Activated CD4-positive, alpha-beta memory T cell treated with anti-CD3 and anti-CD28 coated beads for 36 hours (primary cell): ENCODE data around the gene NRTN. TPM values are rescaled to one million over a fixed set of nuclear protein-coding genes. Genes with fewer than 3 reads are reported as not detected.
"Not testable (repeated sequence)": the region's sequence is repeated elsewhere in the genome, so short reads cannot be mapped to it uniquely, and the experiment has no call there.

Experiments used
- CTCF ChIA-PET: fragments of 350-600 bp; sonication (Branson Sonifier 250); formaldehyde crosslinking; loops from one replicate; lab custom pipeline; 2021; ENCODE audit warnings: antibody characterized with exemption, inconsistent platforms; lab: Charles Lee
- POLR2A ChIA-PET: fragments of 350-600 bp; sonication (Branson Sonifier 250); formaldehyde crosslinking; loops from one replicate; lab custom pipeline; 2021; ENCODE audit warnings: antibody characterized with exemption; lab: Charles Lee
- DNase-seq: peaks from one replicate; pipeline ENCODE4 v3.0.0-alpha.2; 2020
- H3K27ac Mint-ChIP-seq: one replicate; pipeline ENCODE4 v1.8.0; 2021; ENCODE audit warnings: mixed read lengths
- H3K27me3 Mint-ChIP-seq: one replicate; pipeline ENCODE4 v1.8.0; 2021; ENCODE audit warnings: mixed read lengths
- H3K36me3 Mint-ChIP-seq: one replicate; pipeline ENCODE4 v1.8.0; 2021; ENCODE audit warnings: mixed read lengths
- H3K4me1 Mint-ChIP-seq: one replicate; pipeline ENCODE4 v1.8.0; 2021; ENCODE audit warnings: low read depth, mixed read lengths
- H3K4me3 Mint-ChIP-seq: one replicate; pipeline ENCODE4 v1.8.0; 2021; ENCODE audit warnings: mild to moderate bottlenecking, mixed read lengths
- H3K9me3 Mint-ChIP-seq: one replicate; pipeline ENCODE4 v1.8.0; 2021; ENCODE audit warnings: mixed read lengths
- intact Hi-C: fragments of 100-400 bp; cut with micrococcal nuclease; formaldehyde crosslinking; loops from one replicate; pipeline ENCODE4 v1.15.1; 2023
- total RNA-seq, 2 experiments: library from RNA; stranded (reverse); gene quantifications; one replicate each; pipeline ENCODE4 v1.2.3, GENCODE V29; 2021

NRTN gene
- total RNA-seq, 2 experiments from 2014 or later: 0.22 to 0.97 TPM

- no peaks in the 10 kb centered on the region for H3K4me1 Mint-ChIP-seq
- H3K27me3 Mint-ChIP-seq: no peaks in the 10 kb centered on the region
- DNase-seq: no peak
- no peaks in the 10 kb centered on the region for H3K36me3 Mint-ChIP-seq
- intact Hi-C loops: no loop called here
- H3K9me3 Mint-ChIP-seq: no peaks in the 10 kb centered on the region
- CTCF ChIA-PET: interaction anchor here (1.4 kb wide), 1 partner anchor 41 kb away, joined by 6 read pairs; no protein-coding TSS in a partner anchor
- POLR2A ChIA-PET: no interaction called here
- no peak overlapping the region for H3K27ac Mint-ChIP-seq
- no peak overlapping the region for H3K4me3 Mint-ChIP-seq
Observed at GRCh38 chr19:5844456-5845433, 39.9 kb downstream of the NRTN start.

GRCh38 chr19:5847846-5848245 is 43.0 kb downstream of the NRTN start:
- POLR2A ChIA-PET, intact Hi-C loops, H3K27ac Mint-ChIP-seq, DNase-seq, CTCF ChIA-PET, H3K4me1 Mint-ChIP-seq, H3K36me3 Mint-ChIP-seq, H3K9me3 Mint-ChIP-seq, H3K4me3 Mint-ChIP-seq, H3K27me3 Mint-ChIP-seq: not testable (repeated sequence)

GRCh38 chr19:5848621-5849020 is 43.8 kb downstream of the NRTN start:
- DNase-seq, H3K4me1 Mint-ChIP-seq, POLR2A ChIA-PET, H3K9me3 Mint-ChIP-seq, H3K36me3 Mint-ChIP-seq, H3K27me3 Mint-ChIP-seq, intact Hi-C loops, CTCF ChIA-PET, H3K27ac Mint-ChIP-seq, H3K4me3 Mint-ChIP-seq: not testable (repeated sequence)

- no peaks in the 10 kb centered on the region for H3K27me3 Mint-ChIP-seq
- ChIA-PET POLR2A (interaction anchor here (0.6 kb wide), 1 partner anchor 1723 kb away, joined by 3 read pairs; no protein-coding TSS in a partner anchor), CTCF (no interaction called here)
- H3K36me3 Mint-ChIP-seq: no peaks in the 10 kb centered on the region
- H3K4me1 Mint-ChIP-seq: no peaks in the 10 kb centered on the region
- intact Hi-C loops: no loop called here
- no peaks in the 10 kb centered on the region for H3K9me3 Mint-ChIP-seq
- no peak overlapping the region for H3K4me3 Mint-ChIP-seq
- DNase-seq: no peak
- no peak overlapping the region for H3K27ac Mint-ChIP-seq
Observed at GRCh38 chr19:5850189-5850588, 45.3 kb downstream of the NRTN start.

- CTCF ChIA-PET: no interaction called here
- POLR2A ChIA-PET: interaction anchor here (0.6 kb wide), 1 partner anchor 1722 kb away, joined by 3 read pairs; no protein-coding TSS in a partner anchor
- H3K9me3 Mint-ChIP-seq: no peaks in the 10 kb centered on the region
- H3K27ac Mint-ChIP-seq: no peak overlapping the region
- H3K4me3 Mint-ChIP-seq: no peak overlapping the region
- intact Hi-C loops: no loop called here
- no peaks in the 10 kb centered on the region for H3K4me1 Mint-ChIP-seq
- H3K27me3 Mint-ChIP-seq: no peaks in the 10 kb centered on the region
- DNase-seq: no peak
- H3K36me3 Mint-ChIP-seq: no peaks in the 10 kb centered on the region
Observed at GRCh38 chr19:5850743-5851293, 46.0 kb downstream of the NRTN start.

- DNase-seq: no peak
- CTCF ChIA-PET: no interaction called here
- POLR2A ChIA-PET: no interaction called here
- H3K27ac Mint-ChIP-seq: no peak within 1 kb of the TSS
- H3K36me3 Mint-ChIP-seq: no peaks in the 10 kb centered on the region
- no peaks in the 10 kb centered on the region for H3K27me3 Mint-ChIP-seq
- H3K4me3 Mint-ChIP-seq: no peak within 1 kb of the TSS
- intact Hi-C loops: no loop called here
- no peaks in the 10 kb centered on the region for H3K4me1 Mint-ChIP-seq
- no peaks in the 10 kb centered on the region for H3K9me3 Mint-ChIP-seq
Observed at GRCh38 chr19:5851302-5851701, 46.4 kb downstream of the NRTN start, which contains the start of gene FUT3. Gene FUT3 (minus strand): TSS chr19:5851449.

GRCh38 chr19:5854121-5854520 is 49.3 kb downstream of the NRTN start:
- H3K36me3 Mint-ChIP-seq, H3K9me3 Mint-ChIP-seq, CTCF ChIA-PET, H3K4me1 Mint-ChIP-seq, POLR2A ChIA-PET, H3K27me3 Mint-ChIP-seq, H3K4me3 Mint-ChIP-seq, DNase-seq, H3K27ac Mint-ChIP-seq, intact Hi-C loops: not testable (repeated sequence)

GRCh38 chr19:5855151-5855550 is 50.3 kb downstream of the NRTN start:
- CTCF ChIA-PET, DNase-seq, POLR2A ChIA-PET, H3K9me3 Mint-ChIP-seq, H3K27ac Mint-ChIP-seq, H3K4me1 Mint-ChIP-seq, H3K27me3 Mint-ChIP-seq, H3K4me3 Mint-ChIP-seq, H3K36me3 Mint-ChIP-seq, intact Hi-C loops: not testable (repeated sequence)

- CTCF ChIA-PET: no interaction called here
- H3K27ac Mint-ChIP-seq: no peak overlapping the region
- intact Hi-C loops: no loop called here
- no peak for DNase-seq
- H3K9me3 Mint-ChIP-seq: no peaks in the 10 kb centered on the region
- H3K36me3 Mint-ChIP-seq: no peaks in the 10 kb centered on the region
- POLR2A ChIA-PET: no interaction called here
- no peak overlapping the region for H3K4me3 Mint-ChIP-seq
- H3K4me1 Mint-ChIP-seq: no peaks in the 10 kb centered on the region
- no peaks in the 10 kb centered on the region for H3K27me3 Mint-ChIP-seq
Observed at GRCh38 chr19:5857203-5858081, 52.6 kb downstream of the NRTN start.

- ChIA-PET POLR2A (no interaction called here), CTCF (no interaction called here)
- H3K9me3 Mint-ChIP-seq: no peaks in the 10 kb centered on the region
- intact Hi-C loops: no loop called here
- H3K4me3 Mint-ChIP-seq: no peak overlapping the region
- no peaks in the 10 kb centered on the region for H3K27me3 Mint-ChIP-seq
- H3K27ac Mint-ChIP-seq: no peak overlapping the region
- no peaks in the 10 kb centered on the region for H3K4me1 Mint-ChIP-seq
- no peaks in the 10 kb centered on the region for H3K36me3 Mint-ChIP-seq
- no peak for DNase-seq
Observed at GRCh38 chr19:5863030-5863665, 58.3 kb downstream of the NRTN start.

- CTCF ChIA-PET: no interaction called here
- H3K27me3 Mint-ChIP-seq: no peaks in the 10 kb centered on the region
- H3K4me3 Mint-ChIP-seq: no peak overlapping the region
- intact Hi-C loops: no loop called here
- no peak for DNase-seq
- no peaks in the 10 kb centered on the region for H3K9me3 Mint-ChIP-seq
- H3K4me1 Mint-ChIP-seq: no peaks in the 10 kb centered on the region
- H3K27ac Mint-ChIP-seq: no peak overlapping the region
- H3K36me3 Mint-ChIP-seq: no peaks in the 10 kb centered on the region
- POLR2A ChIA-PET: no interaction called here
Observed at GRCh38 chr19:5864013-5864720, 59.3 kb downstream of the NRTN start.
